Measurements from ENCODE around the gene KRTAP22-1.

The KRTAP22-1 gene

GRCh38 chr21:30628109-30628508, 27.2 kb downstream of the KRTAP22-1 start:
- no peak for DNase-seq

- DNase-seq = no peak
Observed at GRCh38 chr21:30629200-30629599, 28.3 kb downstream of the KRTAP22-1 start.

GRCh38 chr21:30634906-30635305, 34.0 kb downstream of the KRTAP22-1 start, which contains the start of gene KRTAP20-2:
Gene KRTAP20-2, plus strand, starts transcription at chr21:30635206. Its CDS starts 58 bp downstream, at chr21:30635264.
- DNase-seq = no peak

GRCh38 chr21:30638686-30639085, 37.8 kb downstream of the KRTAP22-1 start:
- no peak for DNase-seq

GRCh38 chr21:30642564-30642963, 41.7 kb downstream of the KRTAP22-1 start, which contains the start of gene KRTAP20-3:
Gene KRTAP20-3, plus strand, starts transcription at chr21:30642864.
- DNase-seq = no peak

- no peak for DNase-seq
Observed at GRCh38 chr21:30646904-30647414, 46.1 kb downstream of the KRTAP22-1 start.
